Neural cell (in vitro differentiated cells): ENCODE measurements around the gene TRMT1.

Source experiments
- CTCF ChIP-seq: fragments of 450-650 bp; IDR thresholded peaks from 2 replicates; pipeline ENCODE4 v1.5.1; 2014; ENCODE audit warnings: antibody characterized with exemption, mild to moderate bottlenecking, moderate library complexity; ENCODE audit not compliant: poor library complexity, severe bottlenecking
- EP300 ChIP-seq: fragments of 450-650 bp; conservative IDR thresholded peaks from 2 replicates; pipeline ENCODE4 v1.6.1; 2014; ENCODE audit warnings: antibody characterized with exemption, mild to moderate bottlenecking, moderate library complexity; ENCODE audit not compliant: poor library complexity, severe bottlenecking
- EZH2 ChIP-seq: fragments of 200-600, 300-800 bp; shearing (Covaris generic), sonication (generic); IDR thresholded peaks from 2 replicates; pipeline ENCODE4 v1.6.1; 2014; ENCODE audit warnings: antibody characterized with exemption, low read length, borderline replicate concordance, mild to moderate bottlenecking; ENCODE audit not compliant: insufficient read depth, poor library complexity, severe bottlenecking
- MXI1 ChIP-seq: fragments of 450-650 bp; conservative IDR thresholded peaks from 2 replicates; pipeline ENCODE4 v1.6.1; 2014; ENCODE audit warnings: antibody characterized with exemption, mild to moderate bottlenecking; ENCODE audit not compliant: poor library complexity, severe bottlenecking
- POLR2AphosphoS5 ChIP-seq: IDR thresholded peaks from 2 replicates; pipeline ENCODE4 v1.6.1; 2012
- REST ChIP-seq: IDR thresholded peaks from 2 replicates; pipeline ENCODE4 v1.6.1; 2012; ENCODE audit warnings: borderline replicate concordance
- TAF1 ChIP-seq: IDR thresholded peaks from 2 replicates; pipeline ENCODE4 v1.6.1; 2012; ENCODE audit warnings: low read depth

GRCh38 chr19:13089857-13090507 is 26.6 kb downstream of the TRMT1 start:
- TF ChIP-seq TAF1 (no peak), EP300 (no peak), CTCF (no peak), EZH2 (no peak), POLR2AphosphoS5 (no peak), MXI1 (no peak), REST (no peak)
